Gastrocnemius medialis (tissue), 4 donors: ENCODE data around the gene PRDM16.

Source experiments
- POLR2A ChIP-seq, 2 donors: fragments of 450-650 bp; IDR thresholded peaks; one replicate each; pipeline ENCODE4 v1.6.1; 2017; ENCODE audit warnings: antibody characterized with exemption in 2 of 2, mild to moderate bottlenecking in 2 of 2, moderate library complexity in 2 of 2
- TF ChIP-seq, protein P1 (sequence below), 5 experiments: fragments of 450-650 bp in 3 of 5; fragments of 200-600 bp in 2 of 5; sonication (generic) in 2 of 5; IDR thresholded peaks in 4 of 5; conservative IDR thresholded peaks in 1 of 5; 1 replicate in 4 of 5; 2 replicates in 1 of 5; pipeline ENCODE4 v1.5.1; 2016 to 2019; ENCODE audit warnings: antibody characterized with exemption in 5 of 5, mild to moderate bottlenecking in 3 of 5, moderate library complexity in 3 of 5

DNA sequence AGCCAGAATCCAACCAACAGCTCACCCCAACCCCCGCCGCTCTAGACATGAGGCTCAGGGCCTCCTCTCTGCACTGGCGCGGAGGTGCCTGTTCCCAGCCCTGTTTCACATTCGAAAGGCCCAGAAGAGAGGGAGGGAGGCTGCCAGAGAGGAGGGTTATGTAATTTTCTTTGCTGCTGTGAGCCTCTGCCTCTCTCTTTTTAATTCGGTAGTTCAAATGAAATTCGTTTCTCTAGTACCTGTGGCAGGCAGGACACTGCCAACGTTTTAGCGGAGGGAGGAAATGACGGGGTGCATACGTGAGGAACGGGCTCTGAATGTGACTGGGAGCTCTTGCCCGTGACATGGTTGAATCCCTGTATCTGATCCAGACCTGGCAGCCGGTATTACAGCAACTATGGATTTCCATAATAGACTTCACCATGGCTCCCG lies 9.4 kb downstream of the PRDM16 start:
- TF ChIP-seq, protein P1, sequence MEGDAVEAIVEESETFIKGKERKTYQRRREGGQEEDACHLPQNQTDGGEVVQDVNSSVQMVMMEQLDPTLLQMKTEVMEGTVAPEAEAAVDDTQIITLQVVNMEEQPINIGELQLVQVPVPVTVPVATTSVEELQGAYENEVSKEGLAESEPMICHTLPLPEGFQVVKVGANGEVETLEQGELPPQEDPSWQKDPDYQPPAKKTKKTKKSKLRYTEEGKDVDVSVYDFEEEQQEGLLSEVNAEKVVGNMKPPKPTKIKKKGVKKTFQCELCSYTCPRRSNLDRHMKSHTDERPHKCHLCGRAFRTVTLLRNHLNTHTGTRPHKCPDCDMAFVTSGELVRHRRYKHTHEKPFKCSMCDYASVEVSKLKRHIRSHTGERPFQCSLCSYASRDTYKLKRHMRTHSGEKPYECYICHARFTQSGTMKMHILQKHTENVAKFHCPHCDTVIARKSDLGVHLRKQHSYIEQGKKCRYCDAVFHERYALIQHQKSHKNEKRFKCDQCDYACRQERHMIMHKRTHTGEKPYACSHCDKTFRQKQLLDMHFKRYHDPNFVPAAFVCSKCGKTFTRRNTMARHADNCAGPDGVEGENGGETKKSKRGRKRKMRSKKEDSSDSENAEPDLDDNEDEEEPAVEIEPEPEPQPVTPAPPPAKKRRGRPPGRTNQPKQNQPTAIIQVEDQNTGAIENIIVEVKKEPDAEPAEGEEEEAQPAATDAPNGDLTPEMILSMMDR (IDR thresholded peaks at IDR 0.05 in 4 of 5, conservative IDR thresholded peaks at IDR 0.05 in 1 of 5) = no peak
- TF ChIP-seq POLR2A (IDR thresholded peaks at IDR 0.05) = no peak
